Motor neuron (in vitro differentiated cells): ENCODE measurements around the gene SPINK13. TPM values are rescaled to one million over a fixed set of nuclear protein-coding genes. Genes with fewer than 3 reads are reported as not detected.

Experiments
- ATAC-seq, 8 experiments: fragments of 200-7000 bp; cut with Tn5 transposase; replicated peaks in 6 of 8; 2 replicates each; pipeline ENCODE4 v1.8.0; 2021; ENCODE audit warnings: mild to moderate bottlenecking in 8 of 8, moderate library complexity in 8 of 8
- H3K27ac ChIP-seq, 2 donors: fragments of 250-450 bp; sonication (Bioruptor Pico); 2 replicates each; pipeline ENCODE4 v1.9.0; 2021; ENCODE audit warnings: antibody characterized with exemption in 2 of 2, mild to moderate bottlenecking in 2 of 2, moderate library complexity in 1 of 2
- H3K4me1 ChIP-seq, 2 donors: fragments of 250-450 bp; sonication (Bioruptor Pico); replicated peaks in 1 of 2; 2 replicates each; pipeline ENCODE4 v1.6.1; 2021; ENCODE audit warnings: antibody characterized with exemption in 2 of 2, mild to moderate bottlenecking in 2 of 2, moderate library complexity in 1 of 2
- H3K4me3 ChIP-seq, 5 donors: fragments of 250-450 bp; sonication (Bioruptor Pico); 2 replicates each; pipeline ENCODE4 v1.9.0; 2021; ENCODE audit warnings: antibody characterized with exemption in 5 of 5, mild to moderate bottlenecking in 5 of 5, moderate library complexity in 4 of 5
- WGBS, 10 experiments: fragments of 450-650 bp; shearing (Covaris generic); methylation state at CpG; one replicate each; pipeline ENCODE4 v1.0.0; 2022; 5-methylcytosine and 5-hydroxymethylcytosine counted together
- in situ Hi-C, 9 experiments: fragments of 400-800 bp; cut with MboI; loops; one replicate each; pipeline ENCODE4 v1.15.0; 2021; ENCODE audit warnings: low sequenced_read_pairs in 9 of 9, low pct_unique_long_range_greater_than_20kb in 2 of 9; ENCODE audit not compliant: unreplicated experiment in 9 of 9
- total RNA-seq, 8 experiments: library from RNA; unstranded; fragments of 300-600 nt; gene quantifications; 2 replicates each; pipeline versions ENCODE4 v1.2.3 to v1.2.4, GENCODE V29; 2022

SPINK13 gene
- under 1 TPM in 3 of 8 experiments, not detected in 5; 0.29 to 0.51 (median 0.32) TPM for total RNA-seq

GRCh38 chr5:148268566-148268965, at the start of gene SPINK13:
Gene SPINK13 (plus strand): TSS chr5:148268794. CDS start chr5:148270073, 1,279 bp downstream.
- Histone ChIP-seq H3K27ac (no peak within 1 kb of the TSS), H3K4me1 (no peaks in the 10 kb centered on the region), H3K4me3 (no peak within 1 kb of the TSS)
- in situ Hi-C loops, result no loop called here
- peak in 4 of 8 experiments; percentile 21 to 100 (median 73) for ATAC-seq
- WGBS, 10 experiments, result 46 to 100% (median 80%) methylated on average over 1 to 4 of the region's 4 CpGs; no CpG with 5 or more reads in 2 of the 10 experiments

GRCh38 chr5:148221508-148221907, 47.1 kb upstream of the SPINK13 start:
- Histone ChIP-seq H3K4me1 (no peaks in the 10 kb centered on the region), H3K27ac (no peak overlapping the region), H3K4me3 (no peak overlapping the region)
- ATAC-seq, result no peak
- WGBS, 10 experiments, result 13 to 91% (median 74%) methylated on average over 2 to 6 of the region's 6 CpGs
- in situ Hi-C loops, result no loop called here

- peak in 2 of 8 experiments; percentile 54 to 86 for ATAC-seq
- 0 to 92% (median 40%) methylated on average over 1 to 2 of the region's 2 CpGs; no CpG with 5 or more reads in 1 of the 10 experiments for WGBS, 10 experiments
- Histone ChIP-seq H3K27ac (no peak overlapping the region), H3K4me1 (no peaks in the 10 kb centered on the region), H3K4me3 (no peak overlapping the region)
- in situ Hi-C loops, result no loop called here
Measured at GRCh38 chr5:148224117-148224742, 44.4 kb upstream of the SPINK13 start.

- Histone ChIP-seq H3K4me1 (no peaks in the 10 kb centered on the region), H3K27ac (no peak overlapping the region), H3K4me3 (no peak overlapping the region)
- 0 to 100% (median 84%) methylated on average over 1 to 3 of the region's 3 CpGs; no CpG with 5 or more reads in 1 of the 10 experiments for WGBS, 10 experiments
- ATAC-seq, result no peak
- in situ Hi-C loops, result no loop called here
Measured at GRCh38 chr5:148228392-148228984, 40.1 kb upstream of the SPINK13 start.

DNA sequence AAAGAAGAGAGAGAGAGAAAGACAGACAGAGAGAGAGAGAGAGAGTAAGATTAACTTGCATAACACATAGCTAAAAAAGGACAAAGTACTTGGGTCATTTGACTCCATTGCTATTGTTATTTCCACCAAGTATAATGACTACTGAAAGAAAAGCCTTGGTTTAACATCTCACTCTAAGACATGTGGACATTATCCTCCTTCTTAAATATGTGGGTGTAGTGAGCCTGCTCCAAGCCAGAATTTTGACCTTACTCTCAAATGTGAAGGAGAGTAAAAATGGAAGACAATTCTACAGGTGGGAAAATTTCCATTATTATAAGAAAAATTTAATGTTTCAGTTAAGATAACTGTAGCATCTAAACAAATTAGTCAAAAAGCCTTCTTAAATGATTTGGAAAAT, 38.8 kb upstream of the SPINK13 start:
- in situ Hi-C loops, result no loop called here
- Histone ChIP-seq H3K4me3 (no peak overlapping the region), H3K4me1 (no peaks in the 10 kb centered on the region), H3K27ac (no peak overlapping the region)
- ATAC-seq, result no peak

- no peak overlapping the region for H3K4me3 ChIP-seq
- no peak overlapping the region for H3K27ac ChIP-seq
- no peaks in the 10 kb centered on the region for H3K4me1 ChIP-seq
- 17 to 96% (median 83%) methylated on average over 1 to 7 of the region's 7 CpGs; no CpG with 5 or more reads in 1 of the 10 experiments for WGBS, 10 experiments
- in situ Hi-C loops, result no loop called here
- ATAC-seq, result no peak
Measured at GRCh38 chr5:148230240-148230639, 38.4 kb upstream of the SPINK13 start.

GRCh38 chr5:148237785-148238417, 30.7 kb upstream of the SPINK13 start:
- Histone ChIP-seq H3K4me3 (no peak overlapping the region), H3K4me1 (no peaks in the 10 kb centered on the region), H3K27ac (no peak overlapping the region)
- WGBS, 10 experiments, result 0 to 72% (median 49%) methylated on average over 2 to 4 of the region's 4 CpGs
- in situ Hi-C loops, result no loop called here
- ATAC-seq, result peak in 1 of 8 experiments; percentile 73

DNA sequence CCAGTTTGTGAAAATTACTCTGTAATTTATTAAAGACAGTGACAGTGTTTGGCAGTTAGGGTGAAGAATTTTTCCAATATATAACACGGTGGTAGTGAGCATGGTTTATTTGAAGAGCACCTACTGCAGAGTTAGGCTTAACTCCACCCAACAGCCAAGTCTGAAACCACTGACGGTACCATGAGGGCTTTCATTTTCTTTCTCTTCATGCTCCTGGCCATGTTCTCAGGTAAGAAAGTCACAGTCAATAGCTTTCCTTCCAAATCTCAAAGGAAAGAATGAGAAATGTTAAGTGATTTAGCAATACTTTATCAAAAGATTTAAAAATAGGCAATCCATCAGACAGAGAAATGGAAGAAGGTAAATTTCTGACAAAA, 30.2 kb upstream of the SPINK13 start, which contains the start of gene MARCOL:
Gene MARCOL (plus strand): TSS at position 108 of the 377 bp plus-strand sequence. CDS start 73 bp downstream, at position 181.
- H3K27ac ChIP-seq, result no peak within 1 kb of the TSS
- WGBS, 10 experiments, result 0 to 100% (median 72%) methylated on average over 1 to 2 of the region's 2 CpGs
- no peak within 1 kb of the TSS for H3K4me3 ChIP-seq
- in situ Hi-C loops, result no loop called here
- H3K4me1 ChIP-seq, result no peaks in the 10 kb centered on the region
- ATAC-seq, result no peak

DNA sequence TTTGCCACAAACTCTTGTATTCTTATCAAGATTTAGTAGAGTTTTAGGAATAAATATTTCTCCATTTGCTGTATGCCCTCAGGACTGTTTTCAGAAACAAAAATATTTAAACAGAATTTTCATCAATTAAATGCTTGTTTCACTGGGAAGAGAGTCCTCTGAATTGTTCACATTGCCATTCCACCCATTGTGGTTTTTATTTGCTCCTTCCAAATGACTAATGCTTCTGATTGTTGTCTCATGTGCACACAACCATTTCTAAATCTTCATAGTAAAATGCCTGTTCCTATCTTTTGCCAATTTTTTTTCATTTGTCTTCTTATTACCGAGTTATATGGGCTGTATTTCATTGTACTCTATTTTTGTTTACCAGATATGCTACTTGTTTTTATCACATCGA, 19.7 kb upstream of the SPINK13 start:
- in situ Hi-C loops, result no loop called here
- H3K27ac ChIP-seq, result no peak overlapping the region
- 0 to 100% (median 59%) methylated on average over 1 to 2 of the region's 2 CpGs for WGBS, 10 experiments
- no peak overlapping the region for H3K4me3 ChIP-seq
- peak in 1 of 8 experiments; percentile 54 for ATAC-seq
- H3K4me1 ChIP-seq, result no peaks in the 10 kb centered on the region

DNA sequence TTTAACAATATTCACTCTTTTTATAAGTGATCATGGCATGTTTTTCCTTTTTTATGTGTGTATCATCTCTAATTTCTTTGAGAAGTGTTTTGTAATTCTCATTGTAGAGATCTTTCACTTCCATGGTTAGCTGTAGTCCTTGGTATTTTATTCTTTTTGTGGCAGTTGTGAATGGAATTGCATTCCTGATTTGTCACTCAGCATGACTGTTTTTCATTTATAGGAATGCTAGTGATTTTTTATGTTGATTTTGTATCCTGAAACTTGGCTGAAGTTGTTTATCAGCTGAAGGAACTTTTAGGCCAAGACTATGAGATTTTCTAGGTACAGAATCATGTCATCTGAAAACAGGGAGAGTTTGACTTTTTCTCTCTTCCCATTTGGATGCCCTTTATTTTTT, 13.1 kb upstream of the SPINK13 start:
- no peak overlapping the region for H3K27ac ChIP-seq
- no peak for ATAC-seq
- in situ Hi-C loops, result no loop called here
- no peak overlapping the region for H3K4me3 ChIP-seq
- H3K4me1 ChIP-seq, result no peaks in the 10 kb centered on the region

- Histone ChIP-seq H3K27ac (no peak overlapping the region), H3K4me1 (no peaks in the 10 kb centered on the region), H3K4me3 (no peak overlapping the region)
- in situ Hi-C loops, result no loop called here
- WGBS, 10 experiments, result 0 to 83% (median 20%) methylated on average over 1 to 2 of the region's 2 CpGs; no CpG with 5 or more reads in 4 of the 10 experiments
- no peak for ATAC-seq
Measured at GRCh38 chr5:148259288-148259687, 9.3 kb upstream of the SPINK13 start.

DNA sequence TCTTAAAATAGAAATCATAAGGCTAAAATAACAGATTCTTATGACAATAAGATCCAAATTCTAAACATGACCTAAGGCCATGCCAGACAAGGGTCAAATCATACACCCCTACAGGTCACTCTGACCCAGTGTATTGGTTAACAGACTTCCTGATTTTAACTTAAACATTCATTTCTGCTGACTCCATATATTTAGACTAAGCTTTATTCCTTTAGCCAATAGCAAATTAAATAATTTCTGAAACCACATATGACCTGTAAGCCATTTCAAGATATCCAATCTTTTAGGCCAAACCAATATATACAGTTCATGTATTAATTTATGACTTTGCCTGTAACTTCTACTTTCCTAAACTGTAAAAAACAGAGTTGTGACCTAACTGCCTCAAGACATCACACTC, 7.4 kb upstream of the SPINK13 start:
- H3K4me3 ChIP-seq, result no peak overlapping the region
- no peaks in the 10 kb centered on the region for H3K4me1 ChIP-seq
- in situ Hi-C loops, result no loop called here
- no peak overlapping the region for H3K27ac ChIP-seq
- ATAC-seq, result no peak

- WGBS, 10 experiments, result 0 to 50% (median 34%) methylated on average over 2 to 3 of the region's 3 CpGs
- Histone ChIP-seq H3K4me1 (no peaks in the 10 kb centered on the region), H3K4me3 (no peak overlapping the region), H3K27ac (no peak overlapping the region)
- ATAC-seq, result no peak
- in situ Hi-C loops, result no loop called here
Measured at GRCh38 chr5:148267962-148268361, 632 bp upstream of the SPINK13 start.
